Measurements from ENCODE around the gene NTMT1.
"Not testable (repeated sequence)": the region's sequence is repeated elsewhere in the genome, so short reads cannot be mapped to it uniquely, and the experiment has no call there.

Gene NTMT1

GRCh38 chr9:129615407-129616285 is 10.3 kb upstream of the NTMT1 start:
- DNase-seq (ENCODE audit: low spot score): no peak

DNA sequence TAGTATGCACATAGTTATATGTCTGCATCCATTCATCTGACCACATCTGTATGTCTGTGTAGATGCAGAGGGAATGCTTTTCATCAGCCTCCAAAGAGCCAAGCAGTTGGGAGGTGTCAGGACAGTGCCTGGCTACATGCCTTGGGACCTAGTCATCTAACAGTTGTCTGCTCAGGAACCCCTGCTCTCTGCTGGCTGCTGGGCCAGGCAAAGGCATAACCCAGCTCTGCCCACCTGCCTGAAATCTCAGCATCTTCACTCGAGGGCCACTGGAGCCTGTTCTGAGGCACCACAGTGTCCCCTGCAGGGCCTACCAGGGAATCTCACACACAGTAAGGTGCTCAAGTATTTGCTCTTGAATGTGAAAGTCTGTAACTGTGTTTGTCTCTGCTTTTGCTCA is 8.8 kb upstream of the NTMT1 start:
- peak; percentile 87 for DNase-seq (ENCODE audit: low spot score)

DNA sequence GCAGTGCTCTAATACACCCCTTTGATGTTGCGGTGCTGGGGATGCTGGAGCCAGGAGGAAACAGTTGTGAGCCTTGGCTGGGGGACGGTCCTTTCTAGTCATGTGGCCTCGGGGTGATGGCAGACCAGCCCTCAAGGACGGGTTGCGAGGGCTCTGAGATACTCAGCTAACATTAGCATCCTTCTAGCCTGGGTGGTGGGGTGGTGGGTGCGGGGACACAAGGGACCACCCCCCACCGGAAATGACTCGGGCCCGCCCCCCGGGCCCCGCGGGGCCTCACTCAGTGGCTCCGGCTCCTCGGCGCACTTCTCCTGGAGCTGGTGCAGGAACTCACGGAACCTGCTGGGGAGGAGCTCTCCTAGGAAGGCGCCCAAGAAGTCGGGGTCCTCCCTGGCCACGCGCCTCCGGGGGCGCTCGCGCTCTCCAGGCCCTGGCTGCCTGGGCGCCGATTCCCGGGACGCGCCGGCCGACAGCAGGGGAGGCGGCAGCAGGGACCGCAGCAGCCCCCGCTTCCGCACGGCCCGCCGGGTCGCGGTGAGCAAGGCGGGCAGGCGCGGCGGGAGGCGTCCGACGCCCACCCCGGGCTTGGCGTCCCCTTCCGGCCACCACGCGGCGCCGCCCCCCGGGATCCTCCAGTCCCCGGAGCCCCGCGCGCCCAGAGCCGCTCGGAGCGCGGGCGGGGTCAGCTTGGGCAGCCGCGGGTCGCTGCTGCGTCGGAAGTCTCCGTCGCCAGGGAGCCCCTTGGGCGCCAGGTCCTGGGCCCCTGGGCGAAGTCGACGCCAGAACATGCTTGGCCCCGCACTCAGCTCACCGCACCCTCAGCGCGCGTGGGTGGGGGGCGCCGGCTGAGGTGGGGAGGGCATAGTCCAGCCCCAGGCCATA is 5.9 kb upstream of the NTMT1 start:
- peak; percentile 66 for DNase-seq (ENCODE audit: low spot score)

DNA sequence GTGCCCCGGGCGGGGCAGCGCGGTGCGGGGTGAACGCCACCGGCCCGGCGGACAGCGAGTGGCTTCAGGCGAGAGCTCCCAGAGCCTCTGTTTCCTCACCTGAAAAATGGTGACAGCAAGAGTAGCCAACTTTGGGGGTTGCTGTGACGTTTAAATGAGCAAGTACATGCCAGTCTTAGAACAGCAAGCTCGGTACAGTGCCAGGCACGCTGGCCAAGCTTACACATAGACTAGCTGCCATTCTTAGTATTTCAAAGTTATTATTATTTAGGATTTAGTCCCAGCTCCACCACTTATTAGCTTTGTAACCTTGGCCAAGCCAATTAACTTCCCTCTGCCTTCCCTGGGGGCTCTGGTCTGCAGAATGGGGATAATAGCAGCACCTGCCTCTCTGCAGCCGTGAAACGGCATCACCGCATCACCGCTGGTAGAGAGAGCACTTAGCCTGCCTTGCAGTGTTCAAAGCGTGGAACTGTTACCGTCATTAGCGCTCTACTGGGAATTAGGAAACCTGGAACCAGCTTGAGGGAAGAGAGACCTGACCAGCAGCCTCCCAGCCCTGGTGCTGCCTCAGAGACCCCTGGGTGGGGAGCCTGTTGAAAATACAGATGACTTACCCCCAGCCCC is 5.2 kb upstream of the NTMT1 start, which contains the start of gene C9orf50:
C9orf50 (minus strand) TSS at position 433 of the 627 bp plus-strand sequence. CDS start 527 bp downstream, outside the sequence.
- no peak for DNase-seq (ENCODE audit: low spot score)

DNA sequence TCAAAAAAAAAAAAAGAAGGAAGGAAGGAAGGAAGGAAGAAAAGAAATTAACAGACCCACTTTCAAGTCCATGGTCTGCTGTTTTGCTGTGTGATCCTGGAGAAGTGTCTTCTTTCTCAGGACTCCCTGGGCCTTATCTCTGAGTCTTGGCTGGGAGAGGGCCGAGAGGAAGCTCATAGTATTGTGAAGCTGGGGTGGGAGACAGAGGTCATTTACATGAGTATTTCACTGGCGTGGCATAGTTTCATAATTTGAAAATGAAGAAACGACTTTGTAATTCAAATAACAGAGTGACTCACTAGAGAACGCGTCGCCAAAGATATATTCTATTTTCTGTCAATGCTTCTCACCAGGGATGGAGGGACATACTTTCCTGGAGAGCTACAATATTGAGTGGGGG is 2.6 kb upstream of the NTMT1 start:
- DNase-seq (ENCODE audit: low spot score): no peak

DNA sequence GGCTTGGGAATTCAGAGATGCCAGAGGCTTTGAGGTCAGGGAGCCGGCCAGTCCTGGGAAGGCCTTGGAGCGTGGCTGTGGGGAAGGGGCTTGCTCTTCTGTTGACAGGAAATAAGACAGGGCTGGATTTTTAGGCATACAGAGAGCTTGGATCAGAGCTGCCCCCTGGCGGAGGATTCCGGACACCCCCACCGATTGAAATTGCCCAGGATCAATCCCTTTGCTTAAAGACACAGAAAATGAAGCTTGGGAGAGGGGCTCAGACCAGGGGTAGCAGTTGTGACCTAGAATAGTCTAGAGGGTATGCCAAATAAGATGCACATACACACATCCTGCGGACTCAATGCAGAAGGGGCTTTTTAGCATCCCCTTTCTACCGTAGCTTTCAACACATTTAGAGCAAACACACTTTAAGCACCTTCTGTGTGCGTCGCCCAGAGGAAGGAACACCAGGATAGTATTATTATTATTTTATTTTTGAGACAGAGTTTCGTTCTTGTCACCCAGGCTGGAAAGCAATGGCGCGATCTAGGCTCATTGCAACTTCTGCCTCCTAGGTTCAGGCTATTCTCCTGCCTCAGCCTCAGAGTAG is 1.7 kb upstream of the NTMT1 start:
- peak; percentile 92 for DNase-seq (ENCODE audit: low spot score)

GRCh38 chr9:129624947-129625346 is 1.0 kb upstream of the NTMT1 start:
- peak; percentile 69 for DNase-seq (ENCODE audit: low spot score)

- DNase-seq (ENCODE audit: low spot score): peak; percentile 39
These were observed 792 bp downstream of the NTMT1 start for GRCh38 chr9:129626625-129627284.

GRCh38 chr9:129627556-129628440 is 1.8 kb downstream of the NTMT1 start:
- DNase-seq (ENCODE audit: low spot score): no peak

DNA sequence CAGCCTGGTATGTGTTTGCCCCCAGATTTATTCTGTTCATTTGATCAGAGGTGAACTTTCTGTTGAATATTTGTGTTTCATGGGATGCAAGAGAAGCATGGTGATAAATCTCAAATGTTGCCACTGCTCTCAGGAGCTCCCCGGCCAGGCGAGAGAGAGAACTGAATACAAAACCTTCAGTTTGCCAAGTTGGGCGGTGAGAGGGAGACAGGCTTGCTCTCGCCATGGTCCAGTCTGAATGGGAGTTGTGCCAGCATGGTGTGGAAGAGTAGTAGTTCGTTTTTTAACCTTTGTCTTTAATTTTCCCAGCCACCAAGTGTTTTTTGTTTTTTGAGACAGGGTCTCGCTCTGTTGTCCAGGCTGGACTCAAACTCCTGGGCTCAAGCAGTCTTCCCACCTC is 2.7 kb downstream of the NTMT1 start:
- no peak for DNase-seq (ENCODE audit: low spot score)

GRCh38 chr9:129629251-129629820 is 3.4 kb downstream of the NTMT1 start:
- DNase-seq (ENCODE audit: low spot score): no peak

GRCh38 chr9:129630967-129631673 is 5.2 kb downstream of the NTMT1 start:
- no peak for DNase-seq (ENCODE audit: low spot score)

GRCh38 chr9:129631674-129632129 is 5.7 kb downstream of the NTMT1 start:
- DNase-seq (ENCODE audit: low spot score): no peak

DNA sequence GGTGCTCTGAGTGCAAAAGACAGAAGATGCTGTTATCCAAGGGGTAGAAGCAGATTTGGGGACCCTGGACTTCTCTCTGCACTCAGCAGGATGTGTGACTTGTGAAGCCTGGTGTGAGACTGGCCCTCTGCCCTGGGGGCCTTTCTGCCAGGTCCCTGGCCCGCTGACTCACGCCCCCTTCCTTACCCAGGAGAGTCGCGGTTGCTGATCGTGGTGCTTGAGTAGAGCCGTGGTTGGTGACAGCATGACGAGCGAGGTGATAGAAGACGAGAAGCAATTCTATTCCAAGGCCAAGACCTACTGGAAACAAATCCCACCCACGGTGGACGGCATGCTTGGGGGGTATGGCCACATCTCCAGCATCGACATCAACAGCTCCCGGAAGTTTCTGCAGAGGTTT is 6.5 kb downstream of the NTMT1 start:
- DNase-seq (ENCODE audit: low spot score): no peak

- DNase-seq (ENCODE audit: low spot score): no peak
These were observed 7.2 kb downstream of the NTMT1 start for GRCh38 chr9:129633207-129633606.

DNA sequence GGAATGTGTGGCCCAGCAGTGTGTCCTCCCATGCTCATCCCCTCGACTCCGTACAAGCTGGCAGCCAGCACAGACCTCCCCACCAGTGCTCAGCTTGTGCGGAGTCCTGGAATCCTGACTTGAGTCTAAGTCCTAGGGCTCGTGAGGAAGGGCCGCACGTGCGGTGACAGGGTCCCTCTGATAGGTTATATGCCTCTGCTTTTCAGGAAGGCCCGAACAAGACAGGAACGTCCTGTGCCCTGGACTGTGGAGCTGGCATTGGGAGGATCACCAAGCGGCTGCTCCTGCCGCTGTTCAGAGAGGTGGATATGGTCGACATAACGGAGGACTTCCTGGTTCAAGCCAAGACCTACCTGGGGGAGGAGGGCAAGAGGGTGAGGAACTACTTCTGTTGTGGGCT is 7.9 kb downstream of the NTMT1 start:
- DNase-seq (ENCODE audit: low spot score): no peak

GRCh38 chr9:129635099-129636065 is 9.4 kb downstream of the NTMT1 start:
- no peak for DNase-seq (ENCODE audit: low spot score)

DNA sequence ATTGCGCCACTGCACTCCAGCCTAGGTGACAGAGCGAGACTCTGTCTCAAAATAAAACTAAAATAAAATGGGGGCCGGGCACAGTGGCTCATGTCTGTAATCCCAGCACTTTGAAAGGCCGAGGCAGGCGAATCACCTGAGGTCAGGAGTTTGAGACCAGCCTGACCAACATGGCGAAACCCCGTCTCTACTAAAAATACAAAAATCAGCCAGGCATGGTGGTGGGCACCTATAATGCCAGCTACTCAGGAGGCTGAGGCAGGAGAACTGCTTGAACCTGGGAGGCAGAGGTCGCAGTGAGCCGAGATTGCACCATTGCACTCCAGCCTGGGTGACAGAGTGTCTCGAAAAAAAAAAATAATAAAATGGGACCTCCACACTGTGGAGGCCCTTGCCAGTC is 10.4 kb downstream of the NTMT1 start:
- DNase-seq (ENCODE audit: low spot score): not testable (repeated sequence)

All from HuH-7.5 (cell line).